Fibroblast of lung (primary cell): ENCODE results near the gene KMT2A.

Source experiments
- CTCF ChIP-seq, 2 donors: IDR thresholded peaks in 1 of 2; conservative IDR thresholded peaks in 1 of 2; 1 replicate in 1 of 2; 2 replicates in 1 of 2; pipeline ENCODE4 v1.5.1; 2011 to 2012; ENCODE audit warnings: low read length in 2 of 2, control low read depth in 1 of 2, inconsistent platforms in 1 of 2, low read depth in 1 of 2, mild to moderate bottlenecking in 1 of 2
- EZH2 ChIP-seq: IDR thresholded peaks from 2 replicates; pipeline ENCODE4 v1.5.1; 2012; ENCODE audit warnings: low read length, control low read depth, mild to moderate bottlenecking; ENCODE audit errors: missing control alignments

- TF ChIP-seq CTCF (conservative IDR thresholded peaks at IDR 0.05 in 1 of 2, IDR thresholded peaks at IDR 0.05 in 1 of 2; ENCODE audit: low read depth in 1 of 2, low read length in 2 of 2) (no peak), EZH2 (no peak)
These were observed 133.4 kb downstream of the KMT2A start for GRCh38 chr11:118569670-118570069.
